Fibroblast of lung (primary cell): ENCODE results near the gene HDHD3.

Experiments used
- EZH2 ChIP-seq: IDR thresholded peaks from 2 replicates; pipeline ENCODE4 v1.5.1; 2012; ENCODE audit warnings: low read length, control low read depth, mild to moderate bottlenecking; ENCODE audit errors: missing control alignments
- TF ChIP-seq, protein P1 (sequence below), 2 donors: IDR thresholded peaks in 1 of 2; conservative IDR thresholded peaks in 1 of 2; 1 replicate in 1 of 2; 2 replicates in 1 of 2; pipeline ENCODE4 v1.5.1; 2011 to 2012; ENCODE audit warnings: low read length in 2 of 2, control low read depth in 1 of 2, inconsistent platforms in 1 of 2, low read depth in 1 of 2, mild to moderate bottlenecking in 1 of 2

DNA sequence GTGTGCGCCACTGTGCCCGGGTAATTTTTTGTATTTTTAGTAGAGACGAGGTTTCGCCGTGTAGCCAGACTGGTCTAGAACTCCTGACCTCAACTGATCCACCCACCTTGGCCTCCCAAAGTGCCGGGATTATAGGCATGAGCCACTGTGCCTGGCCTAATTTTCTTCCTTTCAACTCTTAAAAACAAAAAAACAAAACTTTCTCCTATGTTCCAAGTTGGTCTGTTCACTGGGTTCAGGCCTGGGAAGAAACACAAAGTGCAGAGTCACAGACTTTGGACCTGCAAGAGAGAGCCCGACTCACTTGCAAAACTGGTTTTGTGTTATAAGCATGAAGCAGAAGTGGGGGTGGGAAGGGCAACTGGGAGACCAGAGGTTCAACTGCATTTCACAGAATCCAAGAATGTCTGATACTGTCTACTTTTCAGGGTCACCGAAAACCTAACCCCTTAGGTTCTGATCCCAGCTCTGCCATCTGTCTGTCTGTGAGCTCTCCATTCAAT lies 5.2 kb upstream of the HDHD3 start:
- TF ChIP-seq, protein P1, sequence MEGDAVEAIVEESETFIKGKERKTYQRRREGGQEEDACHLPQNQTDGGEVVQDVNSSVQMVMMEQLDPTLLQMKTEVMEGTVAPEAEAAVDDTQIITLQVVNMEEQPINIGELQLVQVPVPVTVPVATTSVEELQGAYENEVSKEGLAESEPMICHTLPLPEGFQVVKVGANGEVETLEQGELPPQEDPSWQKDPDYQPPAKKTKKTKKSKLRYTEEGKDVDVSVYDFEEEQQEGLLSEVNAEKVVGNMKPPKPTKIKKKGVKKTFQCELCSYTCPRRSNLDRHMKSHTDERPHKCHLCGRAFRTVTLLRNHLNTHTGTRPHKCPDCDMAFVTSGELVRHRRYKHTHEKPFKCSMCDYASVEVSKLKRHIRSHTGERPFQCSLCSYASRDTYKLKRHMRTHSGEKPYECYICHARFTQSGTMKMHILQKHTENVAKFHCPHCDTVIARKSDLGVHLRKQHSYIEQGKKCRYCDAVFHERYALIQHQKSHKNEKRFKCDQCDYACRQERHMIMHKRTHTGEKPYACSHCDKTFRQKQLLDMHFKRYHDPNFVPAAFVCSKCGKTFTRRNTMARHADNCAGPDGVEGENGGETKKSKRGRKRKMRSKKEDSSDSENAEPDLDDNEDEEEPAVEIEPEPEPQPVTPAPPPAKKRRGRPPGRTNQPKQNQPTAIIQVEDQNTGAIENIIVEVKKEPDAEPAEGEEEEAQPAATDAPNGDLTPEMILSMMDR (conservative IDR thresholded peaks at IDR 0.05 in 1 of 2, IDR thresholded peaks at IDR 0.05 in 1 of 2; ENCODE audit: low read depth in 1 of 2, low read length in 2 of 2), result no peak
- no peak for TF ChIP-seq EZH2
